ENCODE data around the gene SOD3. TPM values are rescaled to one million over a fixed set of nuclear protein-coding genes. Genes with fewer than 3 reads are reported as not detected.

The SOD3 gene
- total RNA-seq, 2 experiments from 2014 or later, result not detected

- Mint-ChIP-seq H3K36me3 (no peaks in the 10 kb centered on the region), H3K4me1 (ENCODE audit: low read depth) (no peaks in the 10 kb centered on the region), H3K4me3 (no peak overlapping the region), H3K9me3 (no peaks in the 10 kb centered on the region), H3K27ac (no peak overlapping the region), H3K27me3 (peaks cover 38% of the 10 kb centered on the region)
- ChIA-PET CTCF (no interaction called here), POLR2A (no interaction called here)
- intact Hi-C loops (cut with micrococcal nuclease), result no loop called here
- no peak for DNase-seq
Measured at GRCh38 chr4:24799544-24800324, 4.4 kb downstream of the SOD3 start.

- intact Hi-C loops (cut with micrococcal nuclease), result no loop called here
- H3K27ac Mint-ChIP-seq, result no peak overlapping the region
- no peak for DNase-seq
- CTCF ChIA-PET, result no interaction called here
- POLR2A ChIA-PET, result no interaction called here
- no peaks in the 10 kb centered on the region for H3K9me3 Mint-ChIP-seq
- no peak overlapping the region for H3K4me3 Mint-ChIP-seq
- H3K36me3 Mint-ChIP-seq, result no peaks in the 10 kb centered on the region
- no peaks in the 10 kb centered on the region for H3K4me1 Mint-ChIP-seq (ENCODE audit: low read depth)
- peaks cover 40% of the 10 kb centered on the region for H3K27me3 Mint-ChIP-seq
Measured at GRCh38 chr4:24800325-24800895, 5.0 kb downstream of the SOD3 start.

DNA sequence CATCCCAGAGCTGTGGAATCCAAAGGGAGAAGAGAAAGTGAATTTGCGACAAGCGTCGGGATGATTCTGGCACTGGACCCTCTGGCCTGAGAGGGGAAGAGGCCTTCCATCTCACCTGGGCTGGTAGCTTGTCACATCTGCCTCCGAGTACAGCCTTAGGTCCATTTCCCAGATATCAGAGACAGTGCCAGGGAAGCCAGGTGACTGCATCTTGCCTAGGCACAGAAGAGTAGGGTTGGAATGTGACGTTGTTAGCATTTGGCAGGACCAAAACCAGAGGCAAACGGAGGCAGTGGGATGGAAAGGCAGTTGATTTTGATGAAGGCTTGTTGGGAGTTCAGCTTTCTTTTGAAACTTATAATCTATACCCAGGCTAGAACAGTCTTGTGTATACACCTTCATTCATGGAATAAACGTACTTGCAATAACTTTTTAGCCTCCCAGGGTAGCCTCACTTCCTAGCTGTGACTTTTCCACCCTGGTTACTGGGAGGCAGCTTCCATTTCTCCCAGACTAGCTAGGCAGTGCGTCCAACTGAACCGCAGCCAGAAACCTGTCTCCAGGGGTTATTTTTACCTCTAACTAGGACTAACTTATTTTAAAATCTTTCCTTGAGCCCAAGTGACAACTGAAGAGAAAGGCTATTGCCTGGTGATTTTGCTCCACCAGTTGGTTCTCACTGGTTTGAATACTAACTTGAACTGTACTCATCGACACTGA is 5.9 kb downstream of the SOD3 start:
- DNase-seq, result no peak
- H3K9me3 Mint-ChIP-seq, result no peaks in the 10 kb centered on the region
- H3K4me3 Mint-ChIP-seq, result no peak overlapping the region
- POLR2A ChIA-PET, result no interaction called here
- intact Hi-C loops (cut with micrococcal nuclease), result no loop called here
- peaks cover 40% of the 10 kb centered on the region for H3K27me3 Mint-ChIP-seq
- H3K4me1 Mint-ChIP-seq (ENCODE audit: low read depth), result no peaks in the 10 kb centered on the region
- CTCF ChIA-PET, result no interaction called here
- no peak overlapping the region for H3K27ac Mint-ChIP-seq
- no peaks in the 10 kb centered on the region for H3K36me3 Mint-ChIP-seq

GRCh38 chr4:24802648-24803047 is 7.3 kb downstream of the SOD3 start:
- ChIA-PET CTCF (no interaction called here), POLR2A (no interaction called here)
- Mint-ChIP-seq H3K27me3 (peaks cover 40% of the 10 kb centered on the region), H3K36me3 (no peaks in the 10 kb centered on the region), H3K4me1 (ENCODE audit: low read depth) (no peaks in the 10 kb centered on the region), H3K4me3 (no peak overlapping the region), H3K9me3 (no peaks in the 10 kb centered on the region), H3K27ac (no peak overlapping the region)
- DNase-seq, result no peak
- intact Hi-C loops (cut with micrococcal nuclease), result no loop called here

DNA sequence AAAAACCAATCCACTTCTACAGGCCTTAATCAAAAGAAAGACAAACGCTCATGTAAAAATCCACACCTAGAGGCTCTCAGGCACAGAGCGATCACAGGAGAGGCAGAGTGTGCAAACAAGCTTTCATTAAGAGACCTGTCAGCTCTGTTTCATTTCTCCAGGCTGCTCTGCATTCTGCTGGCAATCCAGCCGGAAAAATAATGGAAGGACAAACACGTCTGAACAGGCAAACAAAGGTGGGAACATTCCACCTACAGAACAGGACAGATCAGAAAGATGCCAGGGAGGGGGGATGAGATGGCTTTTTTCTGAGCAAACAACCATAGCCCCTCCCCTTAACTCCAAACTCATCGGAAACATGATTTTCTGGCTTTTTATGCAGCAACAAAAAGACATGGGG is 9.7 kb downstream of the SOD3 start:
- Mint-ChIP-seq H3K27me3 (peaks cover 29% of the 10 kb centered on the region), H3K4me3 (no peak overlapping the region), H3K36me3 (no peaks in the 10 kb centered on the region), H3K4me1 (ENCODE audit: low read depth) (no peaks in the 10 kb centered on the region), H3K9me3 (no peaks in the 10 kb centered on the region), H3K27ac (no peak overlapping the region)
- POLR2A ChIA-PET, result no interaction called here
- CTCF ChIA-PET, result no interaction called here
- no peak for DNase-seq
- intact Hi-C loops (cut with micrococcal nuclease), result no loop called here

- CTCF ChIA-PET, result no interaction called here
- H3K4me1 Mint-ChIP-seq (ENCODE audit: low read depth), result no peaks in the 10 kb centered on the region
Measured at GRCh38 chr4:24805566-24805965, 10.2 kb downstream of the SOD3 start.

DNA sequence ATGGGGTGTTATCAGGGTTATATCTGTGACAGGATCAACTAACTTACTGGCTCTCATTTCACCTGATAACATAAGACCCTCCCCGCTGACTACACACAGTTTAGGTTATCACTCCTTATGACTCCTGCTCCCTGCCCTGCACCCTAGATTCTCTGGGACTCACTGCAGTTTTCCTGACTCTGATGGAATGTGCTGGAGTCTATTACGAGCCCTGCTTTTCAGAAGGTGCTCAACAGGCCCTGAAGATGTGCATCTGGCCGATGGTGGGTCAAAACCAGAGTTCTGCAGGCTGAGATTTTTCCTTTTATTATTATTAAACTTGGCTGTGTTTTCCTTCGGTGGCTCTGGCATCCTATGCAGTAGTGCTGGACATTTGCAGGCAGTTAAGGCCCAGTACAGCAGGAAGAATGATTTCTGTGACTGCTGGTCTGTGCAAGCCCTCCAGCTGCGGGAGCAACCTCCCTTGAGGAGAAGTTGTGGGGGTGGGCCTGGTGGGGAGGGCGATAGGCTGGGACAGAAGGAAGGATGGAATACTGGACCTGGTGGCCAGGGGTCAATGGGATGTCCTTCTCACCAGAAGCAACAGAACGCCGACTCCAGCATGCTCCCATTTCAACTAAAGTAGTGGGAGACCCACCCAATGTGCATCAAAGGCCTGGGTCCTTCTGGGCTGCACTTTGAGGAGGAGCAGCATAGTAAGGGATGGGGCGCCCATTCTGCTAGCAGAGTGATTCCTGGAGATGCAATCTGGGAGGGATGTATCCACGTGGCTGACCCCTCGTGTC is 11.0 kb downstream of the SOD3 start:
- Mint-ChIP-seq H3K36me3 (no peaks in the 10 kb centered on the region), H3K9me3 (no peaks in the 10 kb centered on the region), H3K27me3 (peaks cover 17% of the 10 kb centered on the region), H3K27ac (no peak overlapping the region), H3K4me1 (ENCODE audit: low read depth) (no peaks in the 10 kb centered on the region), H3K4me3 (no peak overlapping the region)
- intact Hi-C loops (cut with micrococcal nuclease), result no loop called here
- DNase-seq, result no peak
- CTCF ChIA-PET, result no interaction called here
- POLR2A ChIA-PET, result no interaction called here

More at GRCh38 chr4:24805566-24805965, 10.2 kb downstream of the SOD3 start:
- Mint-ChIP-seq H3K4me3 (no peak overlapping the region), H3K27ac (no peak overlapping the region), H3K36me3 (no peaks in the 10 kb centered on the region), H3K27me3 (peaks cover 25% of the 10 kb centered on the region), H3K9me3 (no peaks in the 10 kb centered on the region)
- intact Hi-C loops (cut with micrococcal nuclease), result no loop called here
- DNase-seq, result no peak
- POLR2A ChIA-PET, result no interaction called here

DNA sequence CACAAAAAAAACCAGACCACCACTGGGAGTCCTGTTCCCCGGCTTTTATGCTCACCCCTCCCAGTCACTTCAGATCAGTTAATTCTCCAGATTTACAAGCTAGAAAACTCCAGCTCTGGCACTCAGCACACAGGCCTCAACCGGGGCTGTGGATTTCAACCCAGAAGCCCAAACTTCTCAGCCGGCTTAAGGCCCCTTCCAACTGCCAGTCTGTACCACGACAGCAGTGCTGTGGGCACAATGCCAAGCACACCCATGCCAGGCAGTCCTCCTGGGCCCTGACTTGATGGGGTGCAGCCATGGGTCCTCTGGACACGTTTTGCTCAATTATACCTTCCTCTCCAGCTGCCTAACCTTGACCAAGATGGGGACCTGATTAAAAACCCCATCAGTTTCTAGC is 12.2 kb downstream of the SOD3 start:
- H3K4me1 Mint-ChIP-seq (ENCODE audit: low read depth), result no peaks in the 10 kb centered on the region
- intact Hi-C loops (cut with micrococcal nuclease), result no loop called here
- CTCF ChIA-PET, result no interaction called here
- DNase-seq, result no peak
- no peaks in the 10 kb centered on the region for H3K9me3 Mint-ChIP-seq
- POLR2A ChIA-PET, result no interaction called here
- no peaks in the 10 kb centered on the region for H3K36me3 Mint-ChIP-seq
- H3K27ac Mint-ChIP-seq, result no peak overlapping the region
- peaks cover 10% of the 10 kb centered on the region for H3K27me3 Mint-ChIP-seq
- no peak overlapping the region for H3K4me3 Mint-ChIP-seq

DNA sequence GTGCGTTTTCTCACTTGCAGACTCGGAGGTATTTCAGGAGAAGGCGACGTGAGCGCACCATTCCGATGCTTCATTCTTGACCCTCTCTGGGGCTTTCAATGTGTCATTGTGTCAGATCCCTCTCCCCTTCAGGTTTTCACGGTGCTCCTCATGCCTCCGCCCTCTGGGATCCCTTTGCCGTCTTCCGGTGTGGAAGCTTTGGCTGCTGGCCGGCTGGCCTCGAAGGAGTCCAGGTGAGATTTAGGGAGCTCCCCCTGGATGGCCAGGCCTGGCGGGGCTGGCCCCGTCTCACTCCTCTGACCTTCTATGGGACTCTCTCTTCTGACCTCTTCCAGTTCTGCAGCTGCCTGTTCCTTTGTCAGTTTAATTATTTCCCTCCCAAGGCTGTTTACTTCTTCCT is 12.9 kb downstream of the SOD3 start:
- intact Hi-C loops (cut with micrococcal nuclease), result no loop called here
- H3K27ac Mint-ChIP-seq, result no peak overlapping the region
- no peak for DNase-seq
- H3K27me3 Mint-ChIP-seq, result peaks cover 8% of the 10 kb centered on the region
- ChIA-PET POLR2A (no interaction called here), CTCF (no interaction called here)
- H3K4me1 Mint-ChIP-seq (ENCODE audit: low read depth), result no peaks in the 10 kb centered on the region
- no peak overlapping the region for H3K4me3 Mint-ChIP-seq
- no peaks in the 10 kb centered on the region for H3K9me3 Mint-ChIP-seq
- H3K36me3 Mint-ChIP-seq, result no peaks in the 10 kb centered on the region

DNA sequence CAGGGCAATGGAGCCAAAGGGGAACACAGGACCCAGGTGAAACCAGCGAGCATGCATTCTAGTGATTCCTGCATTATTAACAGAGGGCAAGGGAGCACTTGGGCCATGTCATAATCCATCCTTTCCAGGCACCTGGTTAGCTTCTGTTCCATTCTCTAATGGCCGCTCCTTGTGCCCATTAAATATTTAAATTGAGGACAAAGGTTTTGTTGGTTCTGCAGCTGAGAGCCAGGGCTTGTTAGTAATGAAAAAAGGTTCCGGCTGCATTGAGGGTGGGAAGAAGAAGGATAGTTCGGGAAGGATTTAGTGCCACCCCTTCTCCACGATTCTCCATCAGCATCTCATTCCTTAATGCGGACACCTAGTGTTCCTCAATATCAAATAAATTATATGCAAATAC is 13.6 kb downstream of the SOD3 start:
- no peaks in the 10 kb centered on the region for H3K4me1 Mint-ChIP-seq (ENCODE audit: low read depth)
- DNase-seq, result no peak
- ChIA-PET POLR2A (no interaction called here), CTCF (no interaction called here)
- H3K9me3 Mint-ChIP-seq, result no peaks in the 10 kb centered on the region
- H3K27ac Mint-ChIP-seq, result no peak overlapping the region
- H3K36me3 Mint-ChIP-seq, result no peaks in the 10 kb centered on the region
- intact Hi-C loops (cut with micrococcal nuclease), result no loop called here
- peaks cover 5% of the 10 kb centered on the region for H3K27me3 Mint-ChIP-seq
- H3K4me3 Mint-ChIP-seq, result no peak overlapping the region

DNA sequence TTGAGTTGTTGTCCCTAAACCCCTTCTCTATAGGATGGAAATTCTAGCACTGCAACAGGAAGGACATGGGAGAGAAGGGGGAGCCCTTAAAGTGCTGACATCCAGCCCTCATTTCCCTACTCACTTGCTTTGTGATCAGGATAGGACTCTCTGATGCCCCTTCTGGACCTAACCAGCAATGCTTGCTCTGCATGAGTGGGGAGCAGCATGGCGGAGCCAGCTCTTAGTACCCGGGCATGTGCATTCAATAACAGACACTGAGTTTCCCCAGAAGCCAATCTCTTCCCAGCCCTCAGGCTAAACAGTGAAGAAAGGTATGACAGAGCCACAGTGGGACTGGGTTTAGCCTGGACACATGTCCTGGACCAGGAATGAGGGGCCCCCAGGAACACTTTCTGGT is 14.0 kb downstream of the SOD3 start:
- no peaks in the 10 kb centered on the region for H3K9me3 Mint-ChIP-seq
- DNase-seq, result no peak
- POLR2A ChIA-PET, result no interaction called here
- H3K27me3 Mint-ChIP-seq, result peaks cover 4% of the 10 kb centered on the region
- CTCF ChIA-PET, result no interaction called here
- no peak overlapping the region for H3K27ac Mint-ChIP-seq
- H3K4me3 Mint-ChIP-seq, result no peak overlapping the region
- intact Hi-C loops (cut with micrococcal nuclease), result no loop called here
- no peaks in the 10 kb centered on the region for H3K36me3 Mint-ChIP-seq
- no peaks in the 10 kb centered on the region for H3K4me1 Mint-ChIP-seq (ENCODE audit: low read depth)

- ChIA-PET CTCF (no interaction called here), POLR2A (no interaction called here)
- no peaks in the 10 kb centered on the region for H3K36me3 Mint-ChIP-seq
- DNase-seq, result no peak
- H3K27ac Mint-ChIP-seq, result no peak overlapping the region
- H3K4me3 Mint-ChIP-seq, result no peak overlapping the region
- H3K27me3 Mint-ChIP-seq, result no peaks in the 10 kb centered on the region
- no peaks in the 10 kb centered on the region for H3K4me1 Mint-ChIP-seq (ENCODE audit: low read depth)
- intact Hi-C loops (cut with micrococcal nuclease), result no loop called here
- H3K9me3 Mint-ChIP-seq, result no peaks in the 10 kb centered on the region
Measured at GRCh38 chr4:24809815-24810405, 14.5 kb downstream of the SOD3 start.
